SK-N-SH (cell line): ENCODE results near the gene APH1A. TPM values are rescaled to one million over a fixed set of nuclear protein-coding genes. Genes with fewer than 3 reads are reported as not detected.

ENCODE experiments used
- CTCF ChIA-PET: fragments of 300-600, 350-600 bp; formaldehyde crosslinking; extraction: SDS; loops from one replicate; lab custom pipeline; 2021; lab: Yijun Ruan, JAX
- POLR2A ChIA-PET: fragments of 350-600 bp; sonication (Branson Sonifier 250); formaldehyde crosslinking; extraction: SDS; loops from one replicate; lab custom pipeline; 2020; ENCODE audit warnings: antibody characterized with exemption, inconsistent platforms; lab: Yijun Ruan, JAX
- DNase-seq: peaks from one replicate; pipeline ENCODE4 v3.0.0; 2012
- H2AFZ ChIP-seq: fragments of 200-600 bp; sonication (generic); 2 replicates; pipeline ENCODE4 v1.8.1; 2016; ENCODE audit warnings: antibody characterized with exemption, mild to moderate bottlenecking, low read depth
- H3F3A ChIP-seq: fragments of 200-600 bp; sonication (generic); replicated peaks from 2 replicates; pipeline ENCODE3; 2016; ENCODE audit warnings: antibody characterized with exemption, mild to moderate bottlenecking; ENCODE audit not compliant: insufficient read depth
- H3K27ac ChIP-seq, 2 experiments: fragments of 200-500 bp in 1 of 2; fragments of 200-600 bp in 1 of 2; sonication (Bioruptor generic) in 1 of 2; sonication (generic), shearing (Covaris generic) in 1 of 2; 2 replicates each; pipeline versions ENCODE4 v1.5.1 to v1.6.1; 2014 to 2016; ENCODE audit warnings: low read depth in 2 of 2, inconsistent platforms in 1 of 2, low read length in 1 of 2, mild to moderate bottlenecking in 1 of 2, mixed read lengths in 1 of 2
- H3K27me3 ChIP-seq: fragments of 200-600 bp; sonication (generic), shearing (Covaris generic); 2 replicates; pipeline ENCODE4 v1.6.1; 2016; ENCODE audit warnings: mixed run types; ENCODE audit not compliant: insufficient read depth
- H3K36me3 ChIP-seq, 2 experiments: fragments of 200-500 bp in 1 of 2; fragments of 200-600 bp in 1 of 2; sonication (Bioruptor generic) in 1 of 2; sonication (generic) in 1 of 2; replicated peaks in 1 of 2; 2 replicates each; pipeline versions ENCODE3 to v1.5.1; 2014 to 2016; ENCODE audit warnings: low read length in 1 of 2, mild to moderate bottlenecking in 1 of 2; ENCODE audit not compliant: insufficient read depth in 2 of 2, control insufficient read depth in 1 of 2
- H3K4me1 ChIP-seq, 2 experiments: fragments of 200-500 bp in 1 of 2; fragments of 200-600 bp in 1 of 2; sonication (Bioruptor generic) in 1 of 2; sonication (generic), shearing (Covaris generic) in 1 of 2; 2 replicates each; pipeline versions ENCODE4 v1.5.1 to v1.6.1; 2014 to 2016; ENCODE audit warnings: low read depth in 1 of 2, low read length in 1 of 2, mixed run types in 1 of 2; ENCODE audit not compliant: insufficient read depth in 2 of 2, control insufficient read depth in 1 of 2
- H3K4me2 ChIP-seq: fragments of 200-600 bp; sonication (generic), shearing (Covaris generic); 2 replicates; pipeline ENCODE4 v1.6.1; 2017; ENCODE audit warnings: mixed run types
- H3K4me3 ChIP-seq, 2 experiments: fragments of 200-500 bp in 1 of 2; fragments of 200-600 bp in 1 of 2; sonication (Bioruptor generic) in 1 of 2; sonication (generic), shearing (Covaris generic) in 1 of 2; 2 replicates each; pipeline versions ENCODE4 v1.5.1 to v1.8.1; 2014 to 2016; ENCODE audit warnings: low read depth in 2 of 2, inconsistent platforms in 1 of 2, low read length in 1 of 2, mild to moderate bottlenecking in 1 of 2, mixed read lengths in 1 of 2, moderate library complexity in 1 of 2
- H3K79me2 ChIP-seq: fragments of 200-600 bp; sonication (generic); 2 replicates; pipeline ENCODE4 v1.8.1; 2017; ENCODE audit warnings: mild to moderate bottlenecking; ENCODE audit not compliant: insufficient read depth
- H3K9ac ChIP-seq: fragments of 200-600 bp; sonication (generic); 2 replicates; pipeline ENCODE4 v1.6.1; 2017; ENCODE audit warnings: mixed run types
- H3K9me2 ChIP-seq: fragments of 200-600 bp; sonication (generic); 2 replicates; pipeline ENCODE4 v1.6.1; 2017; ENCODE audit warnings: mixed run types
- H3K9me3 ChIP-seq: fragments of 200-600 bp; sonication (generic); 2 replicates; pipeline ENCODE4 v1.6.1; 2017; ENCODE audit warnings: mixed run types, mild to moderate bottlenecking, moderate library complexity
- H4K20me1 ChIP-seq: fragments of 200-600 bp; sonication (generic); 2 replicates; pipeline ENCODE4 v1.6.1; 2017; ENCODE audit warnings: mild to moderate bottlenecking, mixed run types; ENCODE audit not compliant: insufficient read depth
- GABPA ChIP-seq: IDR thresholded peaks from 2 replicates; pipeline ENCODE4 v1.4.0; 2012; ENCODE audit warnings: low read depth, mild to moderate bottlenecking
- GATA2 ChIP-seq: sonication (generic); formaldehyde crosslinking; IDR thresholded peaks from 2 replicates; pipeline ENCODE4 v1.5.0; 2020; ENCODE audit warnings: mild to moderate bottlenecking, missing genetic modification reagents
- IRF3 ChIP-seq: fragments of 150-350 bp; IDR thresholded peaks from 2 replicates; pipeline ENCODE4 v1.6.1; 2016; ENCODE audit warnings: mild to moderate bottlenecking, low read depth, low read length
- JUND ChIP-seq: IDR thresholded peaks from 2 replicates; pipeline ENCODE4 v1.4.0; 2012
- MAX ChIP-seq: IDR thresholded peaks from 2 replicates; pipeline ENCODE4 v1.4.0; 2012; ENCODE audit warnings: low read depth
- MEF2A ChIP-seq: IDR thresholded peaks from 2 replicates; pipeline ENCODE4 v1.4.0; 2012; ENCODE audit warnings: low read depth, borderline replicate concordance
- POLR2AphosphoS5 ChIP-seq: IDR thresholded peaks from 2 replicates; pipeline ENCODE4 v1.6.1; 2012; ENCODE audit warnings: low read depth, low read length
- RFX5 ChIP-seq: IDR thresholded peaks from 2 replicates; pipeline ENCODE4 v1.6.1; 2012; ENCODE audit warnings: mild to moderate bottlenecking, improper control_type of control experiment, low read length
- SIN3A ChIP-seq: IDR thresholded peaks from 2 replicates; pipeline ENCODE4 v1.6.1; 2012; ENCODE audit warnings: low read depth, mild to moderate bottlenecking, low read length, moderate library complexity, borderline replicate concordance
- USF1 ChIP-seq: IDR thresholded peaks from 2 replicates; pipeline ENCODE4 v1.4.0; 2012; ENCODE audit warnings: low read depth, borderline replicate concordance
- WGBS: methylation state at CpG from one replicate; pipeline ENCODE4 v1.1.6; 2017; ENCODE audit warnings: low lambda C conversion rate; 5-methylcytosine and 5-hydroxymethylcytosine counted together
- polyA plus RNA-seq, 3 experiments: library from polyadenylated mRNA; depleted of rRNA; stranded (reverse); fragments of >200 nt; gene quantifications; 2 replicates each; pipeline ENCODE4 v1.2.3, GENCODE V29; 2012
- TF ChIP-seq, protein P1 (sequence below): IDR thresholded peaks from 2 replicates; pipeline ENCODE4; 2012
- TF ChIP-seq, protein P2 (sequence below): IDR thresholded peaks from 2 replicates; pipeline ENCODE4 v1.6.1; 2012; ENCODE audit warnings: mild to moderate bottlenecking, low read depth, low read length, moderate library complexity

APH1A gene
- polyA plus RNA-seq, 1 of the 3 experiments (the other 2 are of a cell fraction) = 175 TPM

GRCh38 chr1:150259217-150259616, 9.6 kb downstream of the APH1A start:
- Histone ChIP-seq H3K4me3 (no peak overlapping the region), H3K4me2 (no peak overlapping the region), H3K27me3 (no peaks in the 10 kb centered on the region), H3K36me3 (peaks cover 0 to 1% of the 10 kb centered on the region in 2 experiments), H3K9me2 (no peaks in the 10 kb centered on the region), H3K4me1 (peaks cover 17 to 21% of the 10 kb centered on the region in 2 experiments; a peak in 3 of 4 replicates), H3F3A (peaks cover 12% of the 10 kb centered on the region), H3K27ac (no peak overlapping the region), H4K20me1 (no peaks in the 10 kb centered on the region), H3K9ac (no peak overlapping the region), H2AFZ (no peak overlapping the region), H3K79me2 (no peaks in the 10 kb centered on the region), H3K9me3 (no peaks in the 10 kb centered on the region)
- TF ChIP-seq SIN3A (no peak), USF1 (no peak), MEF2A (no peak), POLR2AphosphoS5 (no peak), RFX5 (no peak), GATA2 (CRISPR knock-in tag) (no peak), JUND (no peak), MAX (no peak), GABPA (no peak), IRF3 (no peak)
- TF ChIP-seq, protein P1, sequence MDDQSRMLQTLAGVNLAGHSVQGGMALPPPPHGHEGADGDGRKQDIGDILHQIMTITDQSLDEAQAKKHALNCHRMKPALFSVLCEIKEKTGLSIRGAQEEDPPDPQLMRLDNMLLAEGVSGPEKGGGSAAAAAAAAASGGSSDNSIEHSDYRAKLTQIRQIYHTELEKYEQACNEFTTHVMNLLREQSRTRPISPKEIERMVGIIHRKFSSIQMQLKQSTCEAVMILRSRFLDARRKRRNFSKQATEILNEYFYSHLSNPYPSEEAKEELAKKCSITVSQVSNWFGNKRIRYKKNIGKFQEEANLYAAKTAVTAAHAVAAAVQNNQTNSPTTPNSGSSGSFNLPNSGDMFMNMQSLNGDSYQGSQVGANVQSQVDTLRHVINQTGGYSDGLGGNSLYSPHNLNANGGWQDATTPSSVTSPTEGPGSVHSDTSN = no peak
- TF ChIP-seq, protein P2, sequence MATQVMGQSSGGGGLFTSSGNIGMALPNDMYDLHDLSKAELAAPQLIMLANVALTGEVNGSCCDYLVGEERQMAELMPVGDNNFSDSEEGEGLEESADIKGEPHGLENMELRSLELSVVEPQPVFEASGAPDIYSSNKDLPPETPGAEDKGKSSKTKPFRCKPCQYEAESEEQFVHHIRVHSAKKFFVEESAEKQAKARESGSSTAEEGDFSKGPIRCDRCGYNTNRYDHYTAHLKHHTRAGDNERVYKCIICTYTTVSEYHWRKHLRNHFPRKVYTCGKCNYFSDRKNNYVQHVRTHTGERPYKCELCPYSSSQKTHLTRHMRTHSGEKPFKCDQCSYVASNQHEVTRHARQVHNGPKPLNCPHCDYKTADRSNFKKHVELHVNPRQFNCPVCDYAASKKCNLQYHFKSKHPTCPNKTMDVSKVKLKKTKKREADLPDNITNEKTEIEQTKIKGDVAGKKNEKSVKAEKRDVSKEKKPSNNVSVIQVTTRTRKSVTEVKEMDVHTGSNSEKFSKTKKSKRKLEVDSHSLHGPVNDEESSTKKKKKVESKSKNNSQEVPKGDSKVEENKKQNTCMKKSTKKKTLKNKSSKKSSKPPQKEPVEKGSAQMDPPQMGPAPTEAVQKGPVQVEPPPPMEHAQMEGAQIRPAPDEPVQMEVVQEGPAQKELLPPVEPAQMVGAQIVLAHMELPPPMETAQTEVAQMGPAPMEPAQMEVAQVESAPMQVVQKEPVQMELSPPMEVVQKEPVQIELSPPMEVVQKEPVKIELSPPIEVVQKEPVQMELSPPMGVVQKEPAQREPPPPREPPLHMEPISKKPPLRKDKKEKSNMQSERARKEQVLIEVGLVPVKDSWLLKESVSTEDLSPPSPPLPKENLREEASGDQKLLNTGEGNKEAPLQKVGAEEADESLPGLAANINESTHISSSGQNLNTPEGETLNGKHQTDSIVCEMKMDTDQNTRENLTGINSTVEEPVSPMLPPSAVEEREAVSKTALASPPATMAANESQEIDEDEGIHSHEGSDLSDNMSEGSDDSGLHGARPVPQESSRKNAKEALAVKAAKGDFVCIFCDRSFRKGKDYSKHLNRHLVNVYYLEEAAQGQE = no peak
- CTCF ChIA-PET = interaction anchor here (0.9 to 8.7 kb wide), 2 partner anchors 19 to 21 kb away, joined by 3 to 110 read pairs; partner anchors contain the start of gene CIART
- no peak for DNase-seq
- POLR2A ChIA-PET = interaction anchor here (0.5 to 2.1 kb wide), 2 partner anchors 10 to 20 kb away, joined by 3 to 9 read pairs; partner anchors contain the start of gene APH1A
- 78% methylated on average over 4 of the region's 4 CpGs for WGBS
